Stimulated activated CD4-positive, alpha-beta T cell treated with anti-CD3 and anti-CD28 coated beads, Interleukin-12 subunit alpha, Interleukin-12 subunit beta, amount 100 ng/mL, for 24 hours (primary cell): Measurements from ENCODE around the gene PPFIA1.
"Not testable (repeated sequence)": the region's sequence is repeated elsewhere in the genome, so short reads cannot be mapped to it uniquely, and the experiment has no call there.

Source experiments
- DNase-seq, 2 experiments: peaks; one replicate each; pipeline ENCODE4 v3.0.0-alpha.2; 2020; ENCODE audit warnings: low read depth in 2 of 2

The PPFIA1 gene

GRCh38 chr11:70358753-70359152 lies 88.3 kb downstream of the PPFIA1 start:
- no peak for DNase-seq

DNA sequence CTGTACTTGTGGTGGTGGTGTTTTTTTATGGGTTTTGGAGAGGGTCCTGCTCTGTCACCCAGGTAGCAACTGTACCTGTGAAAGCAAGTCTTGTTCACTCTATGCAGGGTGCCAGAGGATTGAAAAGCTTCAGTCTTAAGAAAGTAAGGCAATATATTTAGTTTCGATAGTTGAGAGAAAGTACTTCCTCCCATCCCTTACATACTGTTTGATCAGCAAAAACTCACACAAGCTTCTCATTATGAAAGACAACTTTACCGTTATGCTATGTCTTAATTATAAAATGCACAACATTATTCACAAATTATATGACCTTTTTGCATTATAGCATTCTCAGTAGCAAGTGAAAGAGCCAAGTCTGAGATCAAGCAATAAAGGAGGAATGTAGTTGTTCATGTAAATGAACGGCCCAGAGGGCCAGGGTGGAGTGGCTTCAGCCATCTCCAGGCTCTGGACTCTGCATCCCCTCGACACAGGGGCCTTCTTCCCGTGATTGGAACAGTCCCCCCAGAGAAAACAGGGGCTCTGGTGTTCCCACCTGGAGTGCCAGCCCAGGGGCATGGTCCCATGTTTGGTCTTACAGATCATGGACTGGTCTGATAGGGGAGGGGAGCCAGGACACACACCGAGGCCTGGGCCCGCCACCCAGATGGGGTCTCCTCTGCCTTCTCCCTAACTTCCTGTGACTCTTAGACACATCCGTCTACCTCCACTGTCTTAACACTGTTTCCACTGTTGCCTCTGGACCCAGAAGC lies 89.1 kb downstream of the PPFIA1 start:
- DNase-seq: no peak

DNA sequence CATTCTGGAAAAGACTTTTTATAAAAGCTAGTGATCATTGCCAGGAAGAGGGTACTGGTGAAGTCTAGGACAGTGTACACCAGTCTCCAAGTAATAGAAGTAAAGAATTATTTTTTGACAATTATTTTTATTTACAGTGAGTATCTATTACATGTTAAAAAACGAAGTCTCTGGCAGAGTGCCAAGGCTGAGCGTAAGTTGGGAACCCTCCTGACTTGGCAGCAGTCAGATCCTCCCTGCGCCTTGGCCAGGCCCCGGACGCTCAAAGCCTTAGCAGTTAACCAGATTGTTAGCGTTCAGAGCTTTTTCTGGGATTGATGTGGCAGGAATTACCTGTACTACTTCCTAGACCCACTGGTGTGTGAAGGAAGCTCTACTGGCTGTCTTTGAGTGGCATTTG lies 89.7 kb downstream of the PPFIA1 start:
- DNase-seq: no peak

- no peak for DNase-seq
Observed at GRCh38 chr11:70364178-70364577, 93.7 kb downstream of the PPFIA1 start.

- DNase-seq: peak; percentile 53 to 80
Observed at GRCh38 chr11:70364745-70365543, 94.5 kb downstream of the PPFIA1 start.

DNA sequence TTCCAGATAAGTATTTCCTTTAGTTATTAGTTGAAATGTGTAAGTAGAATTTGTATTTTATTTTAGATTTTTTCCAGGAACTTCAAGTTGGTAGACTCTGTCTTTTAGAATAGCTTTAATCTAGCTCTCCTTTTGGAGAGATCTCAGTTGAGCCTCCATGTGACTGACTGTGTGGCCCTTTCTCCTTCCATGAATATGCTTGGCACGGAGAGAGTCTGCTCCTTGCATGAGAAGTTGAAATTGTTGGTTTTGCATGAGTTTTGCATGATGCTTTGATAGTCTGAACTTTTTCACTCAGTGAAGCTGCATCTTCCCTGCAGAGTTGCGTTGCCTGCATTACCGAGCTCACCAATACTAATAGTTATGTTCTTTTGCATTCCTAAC lies 95.0 kb downstream of the PPFIA1 start:
- no peak for DNase-seq

- DNase-seq: no peak
Observed at GRCh38 chr11:70367071-70367470, 96.6 kb downstream of the PPFIA1 start.

DNA sequence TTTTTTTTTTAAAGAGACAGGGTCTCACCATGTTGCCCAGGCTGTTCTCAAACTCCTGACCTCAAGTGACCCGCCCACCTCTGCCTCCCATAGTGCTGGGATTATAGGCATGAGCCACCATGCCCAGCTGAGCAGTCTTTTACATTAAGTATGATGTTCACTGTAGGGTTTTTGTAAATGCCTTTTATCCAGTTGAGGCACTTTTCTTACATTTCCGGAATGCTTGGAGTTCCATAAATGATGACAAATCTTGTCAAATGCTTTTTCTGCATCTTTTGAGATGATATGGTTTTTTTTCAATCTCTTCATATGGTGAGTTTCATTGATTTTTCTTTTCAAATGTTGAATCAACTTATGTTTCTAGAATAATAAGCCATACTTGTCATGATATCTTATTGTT lies 98.5 kb downstream of the PPFIA1 start:
- DNase-seq: no peak

- DNase-seq: no peak
Observed at GRCh38 chr11:70371241-70371640, 100.8 kb downstream of the PPFIA1 start.

- no peak for DNase-seq
Observed at GRCh38 chr11:70372076-70372475, 101.6 kb downstream of the PPFIA1 start.

DNA sequence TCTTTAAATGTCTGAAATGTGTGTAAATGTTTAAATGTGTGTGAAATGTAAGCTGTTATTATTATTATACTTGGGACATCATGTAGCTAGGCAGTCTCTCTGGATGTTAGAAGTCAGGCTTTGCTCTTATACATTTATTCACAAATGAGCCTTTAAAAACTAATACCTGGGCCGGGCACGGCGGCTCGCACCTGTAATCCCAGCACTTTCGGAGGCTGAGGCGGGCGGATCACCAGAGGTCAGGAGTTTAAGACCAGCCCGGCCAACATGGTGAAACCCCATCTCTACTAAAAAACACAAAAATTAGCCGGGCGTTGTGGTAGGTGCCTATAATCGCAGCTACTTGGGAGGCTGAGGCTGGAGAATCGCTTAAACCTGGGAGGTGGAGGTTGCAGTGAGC lies 106.1 kb downstream of the PPFIA1 start:
- no peak for DNase-seq

- DNase-seq: no peak
Observed at GRCh38 chr11:70377645-70378044, 107.2 kb downstream of the PPFIA1 start.

DNA sequence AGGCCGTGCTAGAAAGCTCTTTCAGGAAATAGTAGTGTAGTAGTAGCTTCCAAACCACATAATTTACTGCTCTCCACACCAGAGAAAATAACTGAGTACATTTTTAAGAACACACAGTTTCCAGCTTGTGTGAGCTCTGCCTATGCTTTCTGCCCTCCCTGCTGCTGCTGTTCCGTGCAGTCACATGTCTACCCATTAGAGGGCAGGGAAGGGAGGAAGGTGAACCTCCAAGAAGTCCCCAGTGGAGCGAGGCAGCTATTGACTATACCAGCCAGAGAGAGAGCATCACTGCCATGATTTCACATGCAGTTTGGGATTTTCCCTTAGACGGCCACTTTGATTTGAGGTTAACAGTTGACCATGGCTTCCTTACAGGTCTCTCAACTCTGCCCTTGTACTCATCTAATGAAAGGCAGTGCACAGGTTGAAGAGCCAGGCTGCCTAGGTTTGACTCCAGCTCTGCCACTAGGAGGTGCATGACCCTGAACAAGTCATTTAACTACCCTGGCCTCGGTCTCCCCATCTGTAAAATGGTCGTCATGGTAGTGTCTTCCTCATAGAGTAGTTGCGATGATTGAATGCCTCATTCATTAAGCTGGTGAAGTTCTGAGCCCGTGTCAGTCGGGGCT lies 108.1 kb downstream of the PPFIA1 start:
- DNase-seq: no peak

- no peak for DNase-seq
Observed at GRCh38 chr11:70381350-70381749, 110.9 kb downstream of the PPFIA1 start.

DNA sequence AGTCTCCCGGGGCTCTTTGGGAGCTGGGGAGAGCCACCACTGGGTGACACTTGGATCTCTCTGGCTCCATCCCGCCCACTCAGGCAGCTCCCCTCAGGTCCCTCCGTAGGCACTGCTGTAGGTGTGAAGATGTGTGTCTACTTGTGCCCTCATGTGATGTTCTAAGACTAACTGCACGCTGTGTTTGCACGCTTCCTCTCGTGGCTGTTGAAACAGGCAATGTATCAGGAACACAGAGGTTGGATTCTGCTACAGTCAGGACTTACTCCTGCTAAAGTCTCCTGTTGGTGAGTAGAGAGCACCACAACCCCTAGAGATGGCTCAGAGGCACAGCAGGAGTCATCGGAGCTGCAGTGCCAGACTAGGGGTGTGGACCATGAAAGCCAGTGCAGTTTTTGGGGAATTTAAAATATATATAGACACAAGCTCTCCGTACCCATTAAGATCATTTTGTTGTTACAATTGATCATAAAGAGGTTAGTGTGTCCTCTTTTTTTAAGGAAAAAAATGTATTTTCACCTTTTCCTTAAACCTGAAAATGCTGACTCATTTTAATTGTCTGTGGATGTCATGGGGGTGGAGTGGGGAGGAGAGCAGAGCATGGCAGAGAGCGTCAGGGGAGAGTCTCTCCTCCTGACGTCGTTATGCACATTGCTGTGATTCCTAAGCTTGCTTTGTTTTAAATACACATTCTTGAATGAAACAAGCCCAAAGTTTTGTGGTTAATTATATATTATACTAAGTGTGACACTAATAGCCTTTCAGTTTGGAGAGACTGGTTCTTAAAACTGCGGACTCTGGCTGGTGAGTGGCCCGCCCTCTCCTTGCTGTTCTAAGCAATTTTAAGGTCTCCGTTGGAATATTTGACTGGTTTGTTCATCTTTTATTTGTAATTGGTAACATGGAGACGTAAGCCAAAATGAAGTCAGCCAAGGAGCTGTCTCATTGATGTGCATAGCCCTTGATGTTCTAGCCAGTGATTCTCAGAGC lies 111.7 kb downstream of the PPFIA1 start:
- DNase-seq: no peak

GRCh38 chr11:70383664-70384565 lies 113.4 kb downstream of the PPFIA1 start:
- no peak for DNase-seq

DNA sequence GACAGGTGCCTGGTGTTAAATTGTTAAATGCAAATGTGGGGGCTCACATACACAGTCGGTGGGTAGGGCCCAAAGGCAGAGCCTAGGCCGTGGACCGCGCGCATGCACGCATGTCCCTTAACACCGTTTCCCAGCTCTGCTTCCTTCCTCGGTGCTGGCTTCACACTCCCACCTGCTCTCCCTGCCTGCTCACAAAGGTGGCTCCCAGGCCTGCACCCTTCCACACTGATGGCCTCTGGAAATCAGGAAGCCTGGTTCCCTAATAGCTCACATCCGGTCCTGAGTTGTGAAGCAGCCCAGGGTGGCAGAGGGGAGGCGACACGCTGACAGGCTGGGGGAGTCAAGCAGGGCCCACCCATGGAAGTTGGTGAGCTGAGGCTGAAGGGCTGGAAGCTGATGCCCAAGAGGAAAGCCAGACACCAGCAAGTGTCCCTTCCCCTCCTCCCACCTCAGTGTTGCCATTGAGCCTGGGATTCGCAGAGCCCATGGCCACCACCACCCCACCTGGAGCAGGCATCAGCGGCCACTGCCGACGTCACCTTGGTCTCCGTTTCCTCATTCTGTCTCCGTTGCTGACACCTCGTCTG lies 114.2 kb downstream of the PPFIA1 start:
- no peak for DNase-seq

GRCh38 chr11:70387564-70387963 lies 117.1 kb downstream of the PPFIA1 start:
- no peak for DNase-seq

DNA sequence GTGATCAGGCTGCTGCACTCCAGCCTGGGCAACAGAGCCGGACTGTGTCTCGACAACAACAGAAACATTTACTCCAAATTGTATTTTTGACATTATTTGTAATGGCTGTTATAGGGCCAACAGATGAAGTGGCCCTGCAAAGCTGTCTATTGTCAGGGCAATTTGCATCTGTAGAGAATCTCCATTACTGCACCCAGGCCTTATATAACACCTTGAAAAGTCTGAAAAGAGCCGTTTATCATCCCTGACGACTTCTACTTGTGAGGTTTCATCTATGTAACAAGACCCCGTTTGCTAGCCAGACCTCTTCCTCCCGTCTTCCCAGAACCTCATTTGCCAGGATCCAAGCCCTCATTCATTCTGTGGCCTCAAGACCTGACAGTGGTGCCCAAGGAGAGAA lies 118.7 kb downstream of the PPFIA1 start:
- no peak for DNase-seq

DNA sequence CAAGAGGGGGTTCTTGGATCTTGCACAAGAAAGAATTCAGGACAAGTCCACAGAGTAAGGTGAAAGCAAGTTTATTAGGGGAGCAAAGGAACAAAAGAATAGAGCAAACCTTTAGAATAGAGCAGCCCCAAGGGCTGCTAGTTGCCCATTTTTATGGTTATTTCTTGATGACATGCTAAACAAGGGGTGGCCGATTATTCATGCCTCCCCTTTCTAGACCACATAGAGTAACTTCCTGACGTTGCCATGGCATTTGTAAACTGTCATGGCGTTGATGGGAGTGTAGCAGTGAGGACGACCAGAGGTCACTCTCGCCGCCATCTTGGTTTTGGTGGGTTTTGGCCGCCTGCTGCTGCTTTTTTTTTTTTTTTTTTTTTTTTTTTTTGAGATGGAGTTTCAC lies 120.4 kb downstream of the PPFIA1 start:
- DNase-seq: not testable (repeated sequence)
